ENCODE data around the gene ITFG1. TPM values are rescaled to one million over a fixed set of nuclear protein-coding genes. Genes with fewer than 3 reads are reported as not detected.

Gene ITFG1
- total RNA-seq, 1 experiment from 2014 or later, result 28.1 TPM

GRCh38 chr16:47309581-47310312 lies 151.1 kb downstream of the ITFG1 start:
- Histone ChIP-seq H3K36me3 (replicated peaks; ENCODE audit: control insufficient read depth, insufficient read depth, low read length) (no peaks in the 10 kb centered on the region), H3K4me3 (ENCODE audit: insufficient read depth, low read depth, low read length) (no peak overlapping the region), H3K27me3 (ENCODE audit: control insufficient read depth, insufficient read depth, low read length) (no peaks in the 10 kb centered on the region)
- no peak for DNase-seq

GRCh38 chr16:47308601-47309000 lies 152.3 kb downstream of the ITFG1 start:
- DNase-seq, result no peak
- Histone ChIP-seq H3K36me3 (replicated peaks; ENCODE audit: control insufficient read depth, insufficient read depth, low read length) (no peaks in the 10 kb centered on the region), H3K4me3 (ENCODE audit: insufficient read depth, low read depth, low read length) (no peak overlapping the region), H3K27me3 (ENCODE audit: control insufficient read depth, insufficient read depth, low read length) (no peaks in the 10 kb centered on the region)

GRCh38 chr16:47304563-47304962 lies 156.3 kb downstream of the ITFG1 start:
- no peaks in the 10 kb centered on the region for H3K36me3 ChIP-seq (replicated peaks; ENCODE audit: control insufficient read depth, insufficient read depth, low read length)
- DNase-seq, result no peak
- no peak overlapping the region for H3K4me3 ChIP-seq (ENCODE audit: insufficient read depth, low read depth, low read length)
- H3K27me3 ChIP-seq (ENCODE audit: control insufficient read depth, insufficient read depth, low read length), result no peaks in the 10 kb centered on the region

GRCh38 chr16:47299587-47299986 lies 161.3 kb downstream of the ITFG1 start:
- DNase-seq, result no peak
- Histone ChIP-seq H3K4me3 (ENCODE audit: insufficient read depth, low read depth, low read length) (no peak overlapping the region), H3K27me3 (ENCODE audit: control insufficient read depth, insufficient read depth, low read length) (no peaks in the 10 kb centered on the region), H3K36me3 (replicated peaks; ENCODE audit: control insufficient read depth, insufficient read depth, low read length) (no peaks in the 10 kb centered on the region; the same call in 1 of the 2 replicates)

- no peaks in the 10 kb centered on the region for H3K36me3 ChIP-seq (replicated peaks; ENCODE audit: control insufficient read depth, insufficient read depth, low read length)
- no peaks in the 10 kb centered on the region for H3K27me3 ChIP-seq (ENCODE audit: control insufficient read depth, insufficient read depth, low read length)
- no peak for DNase-seq
- no peak overlapping the region for H3K4me3 ChIP-seq (ENCODE audit: insufficient read depth, low read depth, low read length)
These were observed 175.9 kb downstream of the ITFG1 start for GRCh38 chr16:47284999-47285398.

GRCh38 chr16:47278306-47278970 lies 182.4 kb downstream of the ITFG1 start:
- Histone ChIP-seq H3K36me3 (replicated peaks; ENCODE audit: control insufficient read depth, insufficient read depth, low read length) (no peaks in the 10 kb centered on the region), H3K27me3 (ENCODE audit: control insufficient read depth, insufficient read depth, low read length) (no peaks in the 10 kb centered on the region), H3K4me3 (ENCODE audit: insufficient read depth, low read depth, low read length) (no peak overlapping the region)
- DNase-seq, result no peak

GRCh38 chr16:47276522-47276921 lies 184.3 kb downstream of the ITFG1 start:
- Histone ChIP-seq H3K4me3 (ENCODE audit: insufficient read depth, low read depth, low read length) (no peak overlapping the region), H3K27me3 (ENCODE audit: control insufficient read depth, insufficient read depth, low read length) (no peaks in the 10 kb centered on the region), H3K36me3 (replicated peaks; ENCODE audit: control insufficient read depth, insufficient read depth, low read length) (no peaks in the 10 kb centered on the region)
- no peak for DNase-seq

GRCh38 chr16:47262938-47263337 lies 197.9 kb downstream of the ITFG1 start:
- H3K4me3 ChIP-seq (ENCODE audit: insufficient read depth, low read depth, low read length), result no peak overlapping the region
- no peaks in the 10 kb centered on the region for H3K36me3 ChIP-seq (replicated peaks; ENCODE audit: control insufficient read depth, insufficient read depth, low read length)
- H3K27me3 ChIP-seq (ENCODE audit: control insufficient read depth, insufficient read depth, low read length), result no peaks in the 10 kb centered on the region
- no peak for DNase-seq

- H3K27me3 ChIP-seq (ENCODE audit: control insufficient read depth, insufficient read depth, low read length), result no peaks in the 10 kb centered on the region
- no peak for DNase-seq
- H3K36me3 ChIP-seq (replicated peaks; ENCODE audit: control insufficient read depth, insufficient read depth, low read length), result no peaks in the 10 kb centered on the region
- H3K4me3 ChIP-seq (ENCODE audit: insufficient read depth, low read depth, low read length), result no peak overlapping the region
These were observed 200.4 kb downstream of the ITFG1 start for GRCh38 chr16:47260503-47260902.

- DNase-seq, result peak; percentile 60
- Histone ChIP-seq H3K4me3 (ENCODE audit: insufficient read depth, low read depth, low read length) (no peak overlapping the region), H3K36me3 (replicated peaks; ENCODE audit: control insufficient read depth, insufficient read depth, low read length) (no peaks in the 10 kb centered on the region), H3K27me3 (ENCODE audit: control insufficient read depth, insufficient read depth, low read length) (no peaks in the 10 kb centered on the region)
These were observed 201.9 kb downstream of the ITFG1 start for GRCh38 chr16:47258874-47259461.

- H3K27me3 ChIP-seq (ENCODE audit: control insufficient read depth, insufficient read depth, low read length), result no peaks in the 10 kb centered on the region
- no peaks in the 10 kb centered on the region for H3K36me3 ChIP-seq (replicated peaks; ENCODE audit: control insufficient read depth, insufficient read depth, low read length)
- no peak overlapping the region for H3K4me3 ChIP-seq (ENCODE audit: insufficient read depth, low read depth, low read length)
- no peak for DNase-seq
These were observed 206.1 kb downstream of the ITFG1 start for GRCh38 chr16:47254756-47255155.

- Histone ChIP-seq H3K27me3 (ENCODE audit: control insufficient read depth, insufficient read depth, low read length) (no peaks in the 10 kb centered on the region), H3K36me3 (replicated peaks; ENCODE audit: control insufficient read depth, insufficient read depth, low read length) (no peaks in the 10 kb centered on the region), H3K4me3 (ENCODE audit: insufficient read depth, low read depth, low read length) (no peak overlapping the region)
- DNase-seq, result no peak
These were observed 209.9 kb downstream of the ITFG1 start for GRCh38 chr16:47250983-47251382.

GRCh38 chr16:47247690-47248089 lies 213.2 kb downstream of the ITFG1 start:
- DNase-seq, result no peak
- no peaks in the 10 kb centered on the region for H3K36me3 ChIP-seq (replicated peaks; ENCODE audit: control insufficient read depth, insufficient read depth, low read length)
- no peaks in the 10 kb centered on the region for H3K27me3 ChIP-seq (ENCODE audit: control insufficient read depth, insufficient read depth, low read length)
- H3K4me3 ChIP-seq (ENCODE audit: insufficient read depth, low read depth, low read length), result no peak overlapping the region

- DNase-seq, result no peak
- Histone ChIP-seq H3K36me3 (replicated peaks; ENCODE audit: control insufficient read depth, insufficient read depth, low read length) (no peaks in the 10 kb centered on the region), H3K4me3 (ENCODE audit: insufficient read depth, low read depth, low read length) (no peak overlapping the region), H3K27me3 (ENCODE audit: control insufficient read depth, insufficient read depth, low read length) (no peaks in the 10 kb centered on the region)
These were observed 216.7 kb downstream of the ITFG1 start for GRCh38 chr16:47244206-47244605.

GRCh38 chr16:47241061-47241460 lies 219.8 kb downstream of the ITFG1 start:
- Histone ChIP-seq H3K36me3 (replicated peaks; ENCODE audit: control insufficient read depth, insufficient read depth, low read length) (no peaks in the 10 kb centered on the region), H3K27me3 (ENCODE audit: control insufficient read depth, insufficient read depth, low read length) (no peaks in the 10 kb centered on the region), H3K4me3 (ENCODE audit: insufficient read depth, low read depth, low read length) (no peak overlapping the region)
- DNase-seq, result no peak
